ENCODE results near the gene FMN1.

DNA sequence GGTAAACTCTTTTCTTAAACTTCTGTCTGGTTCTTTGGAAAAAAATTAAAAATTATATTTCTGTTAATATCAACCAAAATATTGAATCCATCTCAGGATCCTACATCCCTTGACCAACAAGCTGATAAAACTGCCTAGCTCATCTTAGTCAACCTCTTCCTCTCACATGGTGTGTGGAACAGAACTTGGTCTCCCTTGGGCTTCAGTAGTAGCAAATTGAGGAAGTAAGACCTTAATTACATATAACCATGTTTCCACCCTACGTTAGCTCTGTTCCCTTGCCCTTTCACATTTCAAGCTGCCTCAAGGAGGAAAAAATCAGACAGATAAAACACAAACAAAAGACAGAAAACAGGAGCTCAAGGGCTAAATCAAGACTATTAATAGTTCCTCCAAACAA, 360.4 kb downstream of the FMN1 start:
- TF ChIP-seq ARNT (IDR thresholded peaks at IDR 0.05): no peak
- TF ChIP-seq SP1 (IDR thresholded peaks at IDR 0.05): no peak
- TF ChIP-seq, protein P1, sequence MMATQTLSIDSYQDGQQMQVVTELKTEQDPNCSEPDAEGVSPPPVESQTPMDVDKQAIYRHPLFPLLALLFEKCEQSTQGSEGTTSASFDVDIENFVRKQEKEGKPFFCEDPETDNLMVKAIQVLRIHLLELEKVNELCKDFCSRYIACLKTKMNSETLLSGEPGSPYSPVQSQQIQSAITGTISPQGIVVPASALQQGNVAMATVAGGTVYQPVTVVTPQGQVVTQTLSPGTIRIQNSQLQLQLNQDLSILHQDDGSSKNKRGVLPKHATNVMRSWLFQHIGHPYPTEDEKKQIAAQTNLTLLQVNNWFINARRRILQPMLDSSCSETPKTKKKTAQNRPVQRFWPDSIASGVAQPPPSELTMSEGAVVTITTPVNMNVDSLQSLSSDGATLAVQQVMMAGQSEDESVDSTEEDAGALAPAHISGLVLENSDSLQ (IDR thresholded peaks at IDR 0.05): no peak
- no peak for TF ChIP-seq SUZ12 (IDR thresholded peaks at IDR 0.05)
- no peak for TF ChIP-seq TARDBP (IDR thresholded peaks at IDR 0.05)

All from HEK293T (cell line).